SK-N-SH (cell line): ENCODE measurements around the gene C1GALT1.

Experiments
- CTCF ChIP-seq: fragments of 200-600 bp; sonication (generic); IDR thresholded peaks from 2 replicates; pipeline ENCODE4 v1.6.1; 2017; ENCODE audit warnings: antibody characterized with exemption, mild to moderate bottlenecking, moderate library complexity
- POLR2AphosphoS5 ChIP-seq: IDR thresholded peaks from 2 replicates; pipeline ENCODE4 v1.6.1; 2012; ENCODE audit warnings: low read depth, low read length
- TCF12 ChIP-seq: IDR thresholded peaks from 2 replicates; pipeline ENCODE4 v1.4.0; 2012

DNA sequence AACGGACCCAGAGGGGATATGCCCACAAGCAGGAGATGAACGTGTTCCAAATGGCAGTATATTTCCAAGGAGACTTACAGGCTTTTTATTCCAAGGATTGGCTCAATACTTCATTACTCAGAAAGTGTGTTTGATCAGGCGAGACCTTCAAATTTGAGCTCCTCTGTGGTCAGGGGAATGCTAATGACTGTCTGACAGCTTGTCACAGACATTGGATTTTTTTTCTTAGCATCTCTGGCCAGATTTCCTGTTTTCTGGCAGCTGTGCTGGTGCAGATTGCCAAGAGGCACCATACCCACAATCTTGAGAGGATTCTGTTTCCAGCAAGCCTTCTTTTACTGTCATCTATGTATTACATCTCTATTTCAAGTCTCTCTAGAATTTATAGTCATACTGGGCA is 93.8 kb downstream of the C1GALT1 start:
- TF ChIP-seq CTCF, result no peak
- no peak for TF ChIP-seq POLR2AphosphoS5
- no peak for TF ChIP-seq TCF12
